GM23338 (cell line): ENCODE measurements around the gene CTAGE1. TPM values are rescaled to one million over a fixed set of nuclear protein-coding genes. Genes with fewer than 3 reads are reported as not detected.

Source experiments
- ATAC-seq: fragments of 200-7000 bp; cut with Tn5 transposase; 3 replicates; pipeline ENCODE4 v1.9.1; 2020
- DNase-seq: peaks from one replicate; pipeline ENCODE4 v3.0.0-alpha.2; 2015; ENCODE audit warnings: low spot score
- H2AFZ ChIP-seq: fragments of 200-600 bp; sonication (generic); 2 replicates; pipeline ENCODE4 v1.8.0; 2016; ENCODE audit warnings: antibody characterized with exemption, mild to moderate bottlenecking, moderate library complexity
- H3F3A ChIP-seq: fragments of 200-600 bp; sonication (generic); replicated peaks from 2 replicates; pipeline ENCODE4 v1.8.0; 2017; ENCODE audit warnings: antibody characterized with exemption, mixed run types, low read depth
- H3K27ac ChIP-seq: fragments of 200-600 bp; sonication (generic); 2 replicates; pipeline ENCODE4 v1.6.1; 2016; ENCODE audit warnings: low read depth
- H3K27me3 ChIP-seq: fragments of 200-600 bp; sonication (generic); 2 replicates; pipeline ENCODE4 v1.8.0; 2016; ENCODE audit warnings: mild to moderate bottlenecking, mixed run types, moderate library complexity; ENCODE audit not compliant: insufficient read depth
- H3K36me3 ChIP-seq: fragments of 200-600 bp; sonication (generic); 2 replicates; pipeline ENCODE4 v1.8.0; 2016; ENCODE audit warnings: mild to moderate bottlenecking; ENCODE audit not compliant: insufficient read depth
- H3K4me1 ChIP-seq: fragments of 200-600 bp; sonication (generic); 2 replicates; pipeline ENCODE4 v1.8.0; 2016; ENCODE audit warnings: mild to moderate bottlenecking, moderate library complexity; ENCODE audit not compliant: insufficient read depth
- H3K4me2 ChIP-seq: fragments of 200-600 bp; sonication (generic); 2 replicates; pipeline ENCODE4 v1.7.1; 2017; ENCODE audit warnings: mixed run types
- H3K4me3 ChIP-seq: fragments of 200-600 bp; sonication (generic); 2 replicates; pipeline ENCODE4 v1.6.1; 2016; ENCODE audit warnings: mixed run types
- H3K79me2 ChIP-seq: fragments of 200-600 bp; sonication (generic); replicated peaks from 2 replicates; pipeline ENCODE4 v1.8.0; 2017; ENCODE audit warnings: mild to moderate bottlenecking; ENCODE audit not compliant: insufficient read depth
- H3K9me2 ChIP-seq: fragments of 200-600 bp; sonication (generic); 2 replicates; pipeline ENCODE4 v1.8.0; 2017; ENCODE audit not compliant: insufficient read depth
- H4K20me1 ChIP-seq: fragments of 200-600 bp; sonication (generic); replicated peaks from 2 replicates; pipeline ENCODE4 v1.8.0; 2017; ENCODE audit warnings: mild to moderate bottlenecking; ENCODE audit not compliant: insufficient read depth
- H3K27ac Mint-ChIP-seq: 2 replicates; pipeline ENCODE4 v1.8.0; 2020; ENCODE audit warnings: inconsistent platforms, mild to moderate bottlenecking, moderate library complexity, mixed read lengths
- H3K27me3 Mint-ChIP-seq: 3 replicates; pipeline ENCODE4 v1.8.0; 2022; ENCODE audit warnings: low read depth, mild to moderate bottlenecking, moderate library complexity, mixed read lengths, inconsistent platforms; ENCODE audit not compliant: insufficient read depth, poor library complexity
- H3K36me3 Mint-ChIP-seq: 3 replicates; pipeline ENCODE4 v1.8.0; 2021; ENCODE audit warnings: low read depth, mild to moderate bottlenecking, inconsistent platforms, moderate library complexity, mixed read lengths
- H3K4me1 Mint-ChIP-seq: 3 replicates; pipeline ENCODE4 v1.8.0; 2020; ENCODE audit warnings: mild to moderate bottlenecking, inconsistent platforms, mixed read lengths
- H3K4me3 Mint-ChIP-seq: 3 replicates; pipeline ENCODE4 v1.8.0; 2021; ENCODE audit warnings: moderate library complexity, mild to moderate bottlenecking, inconsistent platforms, mixed read lengths
- H3K9me3 Mint-ChIP-seq: 3 replicates; pipeline ENCODE4 v1.8.0; 2020; ENCODE audit warnings: moderate library complexity, mild to moderate bottlenecking, inconsistent platforms, mixed read lengths
- CREB1 ChIP-seq: fragments of 250-450 bp; sonication (Bioruptor Pico); IDR thresholded peaks from 2 replicates; pipeline ENCODE4 v1.5.0; 2020; ENCODE audit warnings: low read depth, mild to moderate bottlenecking, moderate library complexity
- ETS1 ChIP-seq: IDR thresholded peaks from 2 replicates; pipeline ENCODE4 v1.6.1; 2016; ENCODE audit warnings: antibody characterized with exemption
- EZH2 ChIP-seq: fragments of 200-600 bp; sonication (generic); IDR thresholded peaks from one replicate; pipeline ENCODE4 v1.8.0; 2017; ENCODE audit warnings: antibody characterized with exemption, mild to moderate bottlenecking, low read depth; ENCODE audit not compliant: unreplicated experiment
- EZH2phosphoT487 ChIP-seq: fragments of 200-600 bp; sonication (generic); IDR thresholded peaks from one replicate; pipeline ENCODE4 v1.8.1; 2018; ENCODE audit warnings: antibody characterized with exemption; ENCODE audit not compliant: unreplicated experiment
- JUNB ChIP-seq: IDR thresholded peaks from one replicate; pipeline ENCODE4 v1.6.1; 2016; ENCODE audit warnings: antibody characterized with exemption; ENCODE audit not compliant: unreplicated experiment
- NANOG ChIP-seq: IDR thresholded peaks from 2 replicates; pipeline ENCODE4 v1.6.1; 2016; ENCODE audit warnings: antibody characterized with exemption, borderline replicate concordance
- POLR2AphosphoS5 ChIP-seq: IDR thresholded peaks from 2 replicates; pipeline ENCODE4 v1.6.1; 2016; ENCODE audit warnings: antibody characterized with exemption, low read depth
- STAT1 ChIP-seq: IDR thresholded peaks from one replicate; pipeline ENCODE4 v1.6.1; 2016; ENCODE audit warnings: antibody characterized with exemption; ENCODE audit not compliant: unreplicated experiment
- ZNF114 ChIP-seq: fragments of 250-450 bp; sonication (Bioruptor Pico); IDR thresholded peaks from 2 replicates; pipeline ENCODE4 v1.5.0; 2020; ENCODE audit warnings: mild to moderate bottlenecking, moderate library complexity
- ZNF331 ChIP-seq: fragments of 250-450 bp; sonication (Bioruptor Pico); IDR thresholded peaks from 2 replicates; pipeline ENCODE4 v1.5.0; 2020; ENCODE audit warnings: low read depth, mild to moderate bottlenecking, moderate library complexity
- ZNF462 ChIP-seq: fragments of 250-450 bp; sonication (Bioruptor Pico); IDR thresholded peaks from 2 replicates; pipeline ENCODE4 v1.5.0; 2020; ENCODE audit warnings: mild to moderate bottlenecking, moderate library complexity
- polyA plus RNA-seq: library from polyadenylated mRNA; unstranded; fragments of >200 nt; fragmentation: Nextera tagmentation; extraction: Ambion mirVana; gene quantifications from 2 replicates; pipeline ENCODE4 v1.2.1, GENCODE V29; 2016
- total RNA-seq: library from RNA; depleted of rRNA; stranded (reverse); fragments of >200 nt; shearing (Covaris generic); gene quantifications from 2 replicates; pipeline ENCODE4 v1.2.3, GENCODE V29; 2014
- TF ChIP-seq, protein P1 (sequence below): IDR thresholded peaks from one replicate; pipeline ENCODE4 v1.6.1; 2018; ENCODE audit warnings: antibody characterized with exemption; ENCODE audit not compliant: unreplicated experiment
- TF ChIP-seq, protein P2 (sequence below), 2 experiments: fragments of 200-600 bp in 1 of 2; sonication (generic) in 1 of 2; conservative IDR thresholded peaks; 2 replicates each; pipeline versions ENCODE4 v1.5.1 to v1.6.1; 2016 to 2017; ENCODE audit warnings: antibody characterized with exemption in 2 of 2, low read depth in 2 of 2, mild to moderate bottlenecking in 2 of 2, moderate library complexity in 1 of 2

Gene CTAGE1
- total and polyA plus RNA-seq, 2 experiments from 2014 or later = 0.03 to 0.06 TPM

GRCh38 chr18:22434973-22435608, 17.4 kb upstream of the CTAGE1 start:
- no peak overlapping the region for H3K4me2 ChIP-seq
- no peaks in the 10 kb centered on the region for H3K9me3 Mint-ChIP-seq
- H3K79me2 ChIP-seq = no peaks in the 10 kb centered on the region
- no peak overlapping the region for H3K27ac Mint-ChIP-seq
- H3K4me1 ChIP-seq = no peaks in the 10 kb centered on the region
- H3K36me3 ChIP-seq = no peaks in the 10 kb centered on the region
- peaks cover 3% of the 10 kb centered on the region; the same call in 1 of the 2 replicates for H3K9me2 ChIP-seq
- no peaks in the 10 kb centered on the region for H3K36me3 Mint-ChIP-seq
- H3K27me3 ChIP-seq = no peaks in the 10 kb centered on the region
- TF ChIP-seq JUNB (no peak), CREB1 (no peak), ZNF331 (CRISPR knock-in tag) (no peak), ZNF462 (CRISPR knock-in tag) (no peak), POLR2AphosphoS5 (no peak), EZH2 (no peak), ETS1 (no peak), ZNF114 (CRISPR knock-in tag) (no peak), EZH2phosphoT487 (no peak), NANOG (no peak), STAT1 (no peak)
- TF ChIP-seq, protein P1, sequence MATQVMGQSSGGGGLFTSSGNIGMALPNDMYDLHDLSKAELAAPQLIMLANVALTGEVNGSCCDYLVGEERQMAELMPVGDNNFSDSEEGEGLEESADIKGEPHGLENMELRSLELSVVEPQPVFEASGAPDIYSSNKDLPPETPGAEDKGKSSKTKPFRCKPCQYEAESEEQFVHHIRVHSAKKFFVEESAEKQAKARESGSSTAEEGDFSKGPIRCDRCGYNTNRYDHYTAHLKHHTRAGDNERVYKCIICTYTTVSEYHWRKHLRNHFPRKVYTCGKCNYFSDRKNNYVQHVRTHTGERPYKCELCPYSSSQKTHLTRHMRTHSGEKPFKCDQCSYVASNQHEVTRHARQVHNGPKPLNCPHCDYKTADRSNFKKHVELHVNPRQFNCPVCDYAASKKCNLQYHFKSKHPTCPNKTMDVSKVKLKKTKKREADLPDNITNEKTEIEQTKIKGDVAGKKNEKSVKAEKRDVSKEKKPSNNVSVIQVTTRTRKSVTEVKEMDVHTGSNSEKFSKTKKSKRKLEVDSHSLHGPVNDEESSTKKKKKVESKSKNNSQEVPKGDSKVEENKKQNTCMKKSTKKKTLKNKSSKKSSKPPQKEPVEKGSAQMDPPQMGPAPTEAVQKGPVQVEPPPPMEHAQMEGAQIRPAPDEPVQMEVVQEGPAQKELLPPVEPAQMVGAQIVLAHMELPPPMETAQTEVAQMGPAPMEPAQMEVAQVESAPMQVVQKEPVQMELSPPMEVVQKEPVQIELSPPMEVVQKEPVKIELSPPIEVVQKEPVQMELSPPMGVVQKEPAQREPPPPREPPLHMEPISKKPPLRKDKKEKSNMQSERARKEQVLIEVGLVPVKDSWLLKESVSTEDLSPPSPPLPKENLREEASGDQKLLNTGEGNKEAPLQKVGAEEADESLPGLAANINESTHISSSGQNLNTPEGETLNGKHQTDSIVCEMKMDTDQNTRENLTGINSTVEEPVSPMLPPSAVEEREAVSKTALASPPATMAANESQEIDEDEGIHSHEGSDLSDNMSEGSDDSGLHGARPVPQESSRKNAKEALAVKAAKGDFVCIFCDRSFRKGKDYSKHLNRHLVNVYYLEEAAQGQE = no peak
- TF ChIP-seq, protein P2, sequence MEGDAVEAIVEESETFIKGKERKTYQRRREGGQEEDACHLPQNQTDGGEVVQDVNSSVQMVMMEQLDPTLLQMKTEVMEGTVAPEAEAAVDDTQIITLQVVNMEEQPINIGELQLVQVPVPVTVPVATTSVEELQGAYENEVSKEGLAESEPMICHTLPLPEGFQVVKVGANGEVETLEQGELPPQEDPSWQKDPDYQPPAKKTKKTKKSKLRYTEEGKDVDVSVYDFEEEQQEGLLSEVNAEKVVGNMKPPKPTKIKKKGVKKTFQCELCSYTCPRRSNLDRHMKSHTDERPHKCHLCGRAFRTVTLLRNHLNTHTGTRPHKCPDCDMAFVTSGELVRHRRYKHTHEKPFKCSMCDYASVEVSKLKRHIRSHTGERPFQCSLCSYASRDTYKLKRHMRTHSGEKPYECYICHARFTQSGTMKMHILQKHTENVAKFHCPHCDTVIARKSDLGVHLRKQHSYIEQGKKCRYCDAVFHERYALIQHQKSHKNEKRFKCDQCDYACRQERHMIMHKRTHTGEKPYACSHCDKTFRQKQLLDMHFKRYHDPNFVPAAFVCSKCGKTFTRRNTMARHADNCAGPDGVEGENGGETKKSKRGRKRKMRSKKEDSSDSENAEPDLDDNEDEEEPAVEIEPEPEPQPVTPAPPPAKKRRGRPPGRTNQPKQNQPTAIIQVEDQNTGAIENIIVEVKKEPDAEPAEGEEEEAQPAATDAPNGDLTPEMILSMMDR (conservative IDR thresholded peaks at IDR 0.05; ENCODE audit: low read depth in 2 of 2) = no peak
- no peaks in the 10 kb centered on the region for H3F3A ChIP-seq
- H3K4me1 Mint-ChIP-seq = no peaks in the 10 kb centered on the region
- no peaks in the 10 kb centered on the region for H3K27me3 Mint-ChIP-seq
- no peaks in the 10 kb centered on the region for H4K20me1 ChIP-seq
- DNase-seq (no peak), ATAC-seq (no peak)
- H2AFZ ChIP-seq = no peak overlapping the region
- H3K27ac ChIP-seq = no peak overlapping the region
- no peak overlapping the region for H3K4me3 ChIP-seq
- H3K4me3 Mint-ChIP-seq = no peak overlapping the region
